Stimulated activated CD4-positive, alpha-beta T cell treated with anti-CD3 and anti-CD28 coated beads, Interleukin-4, amount 100 ng/mL, for 48 hours (primary cell): ENCODE measurements around the gene GRK5.

Source experiments
- DNase-seq, 2 donors: peaks; one replicate each; pipeline ENCODE4 v3.0.0-alpha.2; 2020; ENCODE audit warnings: low read depth in 2 of 2

Gene GRK5

GRCh38 chr10:119297207-119297968 lies 90.0 kb downstream of the GRK5 start:
- no peak for DNase-seq

GRCh38 chr10:119298810-119299209 lies 91.4 kb downstream of the GRK5 start:
- DNase-seq = no peak

- DNase-seq = no peak
Measured at GRCh38 chr10:119299531-119299930, 92.2 kb downstream of the GRK5 start.

- peak; percentile 45 to 60 for DNase-seq
Measured at GRCh38 chr10:119301397-119301796, 94.0 kb downstream of the GRK5 start.

GRCh38 chr10:119302172-119302571 lies 94.8 kb downstream of the GRK5 start:
- DNase-seq = no peak

GRCh38 chr10:119302591-119303253 lies 95.4 kb downstream of the GRK5 start:
- DNase-seq = no peak

- no peak for DNase-seq
Measured at GRCh38 chr10:119303886-119304285, 96.5 kb downstream of the GRK5 start.

- no peak for DNase-seq
Measured at GRCh38 chr10:119304541-119304940, 97.2 kb downstream of the GRK5 start.

- peak; percentile 69 to 81 for DNase-seq
Measured at GRCh38 chr10:119305860-119306513, 98.6 kb downstream of the GRK5 start.

- DNase-seq = peak; percentile 44 to 53
Measured at GRCh38 chr10:119306514-119306951, 99.2 kb downstream of the GRK5 start.

GRCh38 chr10:119306986-119307392 lies 99.6 kb downstream of the GRK5 start:
- peak in 1 of 2 donors; percentile 19 for DNase-seq

GRCh38 chr10:119308089-119308488 lies 100.7 kb downstream of the GRK5 start:
- DNase-seq = no peak

- no peak for DNase-seq
Measured at GRCh38 chr10:119308551-119309422, 101.4 kb downstream of the GRK5 start.

GRCh38 chr10:119309423-119309770 lies 102.0 kb downstream of the GRK5 start:
- DNase-seq = no peak

- no peak for DNase-seq
Measured at GRCh38 chr10:119310806-119311205, 103.4 kb downstream of the GRK5 start.

- no peak for DNase-seq
Measured at GRCh38 chr10:119312241-119312640, 104.9 kb downstream of the GRK5 start.

- DNase-seq = no peak
Measured at GRCh38 chr10:119313024-119313423, 105.7 kb downstream of the GRK5 start.

GRCh38 chr10:119313644-119314043 lies 106.3 kb downstream of the GRK5 start:
- DNase-seq = peak; percentile 38 to 65

- DNase-seq = no peak
Measured at GRCh38 chr10:119314061-119314460, 106.7 kb downstream of the GRK5 start.

- no peak for DNase-seq
Measured at GRCh38 chr10:119314486-119314885, 107.1 kb downstream of the GRK5 start.

- peak; percentile 60 to 68 for DNase-seq
Measured at GRCh38 chr10:119315128-119316001, 108.0 kb downstream of the GRK5 start.
